Thyroid gland (tissue), 4 donors: ENCODE data around the gene BCAT1. TPM values are rescaled to one million over a fixed set of nuclear protein-coding genes. Genes with fewer than 3 reads are reported as not detected.
A peak's percentile ranks its signal among the peaks of the same experiment; 100 is the strongest.

ENCODE experiments used
- DNase-seq, 2 donors: peaks; one replicate each; pipeline ENCODE4 v3.0.0-alpha.2; 2019
- H3K27ac ChIP-seq, 3 donors: fragments of 200-600 bp; sonication (generic); 1 replicate in 2 of 3; 2 replicates in 1 of 3; pipeline ENCODE4 v1.5.1; 2016 to 2019; ENCODE audit warnings: mild to moderate bottlenecking in 1 of 3, moderate library complexity in 1 of 3
- H3K27me3 ChIP-seq: fragments of 200-600 bp; sonication (generic); one replicate; pipeline ENCODE4 v1.5.1; 2019
- H3K36me3 ChIP-seq, 2 donors: fragments of 200-600 bp; sonication (generic); one replicate each; pipeline ENCODE4 v1.5.1; 2016 to 2019
- H3K4me1 ChIP-seq, 2 donors: fragments of 200-600 bp; sonication (generic); one replicate each; pipeline ENCODE4 v1.5.1; 2017 to 2019
- H3K4me3 ChIP-seq, 3 donors: fragments of 200-600 bp; sonication (generic); replicated peaks in 1 of 3; 1 replicate in 2 of 3; 2 replicates in 1 of 3; pipeline ENCODE4 v1.5.1; 2016; ENCODE audit warnings: mild to moderate bottlenecking in 1 of 3
- H3K9me3 ChIP-seq: fragments of 200-600 bp; sonication (generic); one replicate; pipeline ENCODE4 v1.5.1; 2017
- CTCF ChIP-seq, 6 experiments: fragments of 200-600 bp in 3 of 6; fragments of 450-650 bp in 3 of 6; sonication (generic) in 3 of 6; IDR thresholded peaks; one replicate each; pipeline ENCODE4 v1.5.1; 2016 to 2019; ENCODE audit warnings: antibody characterized with exemption in 6 of 6, mild to moderate bottlenecking in 2 of 6, inconsistent platforms in 1 of 6, moderate library complexity in 1 of 6
- POLR2A ChIP-seq, 2 donors: fragments of 450-650 bp; IDR thresholded peaks; one replicate each; pipeline ENCODE4 v1.6.1; 2017; ENCODE audit warnings: antibody characterized with exemption in 2 of 2, mild to moderate bottlenecking in 2 of 2, moderate library complexity in 1 of 2
- WGBS, 2 donors: methylation state at CpG; one replicate each; pipeline ENCODE4 v1.1.5; 2017; 5-methylcytosine and 5-hydroxymethylcytosine counted together
- intact Hi-C: fragments of 100-400 bp; cut with DNase I; formaldehyde crosslinking; loops from one replicate; pipeline ENCODE4 v1.15.1; 2023
- total RNA-seq, 4 donors: library from RNA; depleted of rRNA; stranded (reverse); fragments of >200 nt; gene quantifications; one replicate each; pipeline ENCODE4 v1.2.3, GENCODE V29; 2016

Gene BCAT1
- total RNA-seq, 4 donors from 2014 or later = 3.8 to 49.1 (median 13.2) TPM

- H3K4me3 ChIP-seq = no peak overlapping the region
- no peaks in the 10 kb centered on the region for H3K27me3 ChIP-seq
- intact Hi-C loops = no loop called here
- no peaks in the 10 kb centered on the region for H3K36me3 ChIP-seq
- no peak overlapping the region for H3K27ac ChIP-seq
- TF ChIP-seq CTCF (IDR thresholded peaks at IDR 0.05) (no peak), POLR2A (IDR thresholded peaks at IDR 0.05) (no peak)
- H3K4me1 ChIP-seq = no peaks in the 10 kb centered on the region
- no peak for DNase-seq
- WGBS, 2 donors = 91 to 93% methylated on average over 3 of the region's 3 CpGs
- H3K9me3 ChIP-seq = no peaks in the 10 kb centered on the region
Measured at GRCh38 chr12:24788886-24789285, 160.0 kb downstream of the BCAT1 start.

GRCh38 chr12:24780697-24781368 lies 168.1 kb downstream of the BCAT1 start:
- Histone ChIP-seq H3K4me1 (peaks cover 0 to 5% of the 10 kb centered on the region in 2 donors), H3K9me3 (no peaks in the 10 kb centered on the region), H3K27me3 (no peaks in the 10 kb centered on the region), H3K27ac (no peak overlapping the region), H3K4me3 (no peak overlapping the region), H3K36me3 (no peaks in the 10 kb centered on the region)
- 62 to 67% methylated on average over 5 of the region's 5 CpGs for WGBS, 2 donors
- no peak for DNase-seq
- TF ChIP-seq POLR2A (IDR thresholded peaks at IDR 0.05) = no peak
- no peak for TF ChIP-seq CTCF (IDR thresholded peaks at IDR 0.05)
- intact Hi-C loops = no loop called here

- intact Hi-C loops = no loop called here
- DNase-seq = no peak
- 55 to 72% methylated on average over 4 of the region's 4 CpGs for WGBS, 2 donors
- H3K9me3 ChIP-seq = no peaks in the 10 kb centered on the region
- no peak overlapping the region for H3K27ac ChIP-seq
- no peak overlapping the region for H3K4me3 ChIP-seq
- no peaks in the 10 kb centered on the region for H3K36me3 ChIP-seq
- H3K27me3 ChIP-seq = no peaks in the 10 kb centered on the region
- peaks cover 0 to 5% of the 10 kb centered on the region in 2 donors for H3K4me1 ChIP-seq
- TF ChIP-seq CTCF (IDR thresholded peaks at IDR 0.05) (peak in 4 of 6 experiments; percentile 20 to 45 (median 32)), POLR2A (IDR thresholded peaks at IDR 0.05) (no peak)
Measured at GRCh38 chr12:24778486-24779304, 170.2 kb downstream of the BCAT1 start.

GRCh38 chr12:24777359-24777758 lies 171.5 kb downstream of the BCAT1 start:
- TF ChIP-seq CTCF (IDR thresholded peaks at IDR 0.05) (no peak), POLR2A (IDR thresholded peaks at IDR 0.05) (no peak)
- no peak for DNase-seq
- H3K4me3 ChIP-seq = no peak overlapping the region
- intact Hi-C loops = no loop called here
- H3K4me1 ChIP-seq = peaks cover 0 to 5% of the 10 kb centered on the region in 2 donors
- 57 to 61% methylated on average over 8 of the region's 8 CpGs for WGBS, 2 donors
- no peaks in the 10 kb centered on the region for H3K27me3 ChIP-seq
- H3K27ac ChIP-seq = no peak overlapping the region
- H3K9me3 ChIP-seq = no peaks in the 10 kb centered on the region
- no peaks in the 10 kb centered on the region for H3K36me3 ChIP-seq

GRCh38 chr12:24776861-24777260 lies 172.0 kb downstream of the BCAT1 start:
- no peak for DNase-seq
- 62 to 64% methylated on average over 2 of the region's 2 CpGs for whole genome bisulfite sequencing, 2 donors
- intact Hi-C loops = no loop called here
- Histone ChIP-seq H3K4me1 (peaks cover 0 to 5% of the 10 kb centered on the region in 2 donors), H3K27ac (no peak overlapping the region), H3K36me3 (no peaks in the 10 kb centered on the region), H3K4me3 (no peak overlapping the region), H3K9me3 (no peaks in the 10 kb centered on the region), H3K27me3 (no peaks in the 10 kb centered on the region)
- TF ChIP-seq CTCF (IDR thresholded peaks at IDR 0.05) = no peak
- TF ChIP-seq POLR2A (IDR thresholded peaks at IDR 0.05) = no peak
